Left ventricle myocardium inferior (tissue), 1 donor: Measurements from ENCODE around the gene PCOLCE2. TPM values are rescaled to one million over a fixed set of nuclear protein-coding genes. Genes with fewer than 3 reads are reported as not detected.
"Not testable (repeated sequence)": the region's sequence is repeated elsewhere in the genome, so short reads cannot be mapped to it uniquely, and the experiment has no call there.

Experiments
- DNase-seq: peaks from one replicate; pipeline ENCODE4 v3.0.0-alpha.2; 2020
- H3K27ac ChIP-seq: fragments of 200-600 bp; replicated peaks from 2 replicates; pipeline ENCODE4 v1.8.0; 2021
- H3K27me3 ChIP-seq: fragments of 200-600 bp; 2 replicates; pipeline ENCODE4 v1.8.0; 2021; ENCODE audit warnings: low read depth
- H3K36me3 ChIP-seq: fragments of 200-600 bp; 2 replicates; pipeline ENCODE4 v1.8.0; 2021
- H3K4me1 ChIP-seq: fragments of 200-600 bp; 2 replicates; pipeline ENCODE4 v1.8.0; 2021
- H3K4me3 ChIP-seq: fragments of 200-600 bp; 2 replicates; pipeline ENCODE4 v1.8.0; 2021; ENCODE audit warnings: mild to moderate bottlenecking, moderate library complexity
- H3K9me3 ChIP-seq: fragments of 200-600 bp; replicated peaks from 2 replicates; pipeline ENCODE4 v1.8.0; 2021
- CTCF ChIP-seq: fragments of 200-600 bp; IDR thresholded peaks from 2 replicates; pipeline ENCODE4 v1.8.0; 2021; ENCODE audit warnings: antibody characterized with exemption, mild to moderate bottlenecking, borderline replicate concordance
- intact Hi-C: fragments of 100-400 bp; cut with micrococcal nuclease; formaldehyde crosslinking; loops from one replicate; pipeline ENCODE4 v1.11.0; 2022
- total RNA-seq: library from RNA; stranded (reverse); fragmentation: NEBNext Ultra II Directional; extraction: Animal tissue kit (Norgen Biotek cat#: 25700); gene quantifications from one replicate; pipeline ENCODE4 v1.2.1, GENCODE V29; 2021
- donor health status: DM: no; HTN: yes; CAD: no; lungs with severe emphysema.

PCOLCE2 gene
- total RNA-seq, 1 donor from 2014 or later = 74.3 TPM

- no peaks in the 10 kb centered on the region for H3K36me3 ChIP-seq
- H3K4me3 ChIP-seq = no peak overlapping the region
- no peak for DNase-seq
- intact Hi-C loops = no loop called here
- H3K27ac ChIP-seq = no peak overlapping the region
- H3K27me3 ChIP-seq = no peaks in the 10 kb centered on the region
- no peak for TF ChIP-seq CTCF
- peaks cover 14% of the 10 kb centered on the region for H3K4me1 ChIP-seq
- H3K9me3 ChIP-seq = no peaks in the 10 kb centered on the region
Observed at GRCh38 chr3:142876417-142876816, 12.5 kb downstream of the PCOLCE2 start.

GRCh38 chr3:142875583-142876207 is 13.2 kb downstream of the PCOLCE2 start:
- H3K9me3 ChIP-seq = no peaks in the 10 kb centered on the region
- H3K36me3 ChIP-seq = no peaks in the 10 kb centered on the region
- H3K4me1 ChIP-seq = peaks cover 14% of the 10 kb centered on the region
- H3K4me3 ChIP-seq = no peak overlapping the region
- H3K27me3 ChIP-seq = no peaks in the 10 kb centered on the region
- DNase-seq = no peak
- intact Hi-C loops = no loop called here
- H3K27ac ChIP-seq = no peak overlapping the region
- TF ChIP-seq CTCF = no peak

GRCh38 chr3:142875099-142875498 is 13.8 kb downstream of the PCOLCE2 start:
- peaks cover 14% of the 10 kb centered on the region for H3K4me1 ChIP-seq
- no peak overlapping the region for H3K27ac ChIP-seq
- H3K9me3 ChIP-seq = no peaks in the 10 kb centered on the region
- intact Hi-C loops = no loop called here
- no peak for DNase-seq
- no peak overlapping the region for H3K4me3 ChIP-seq
- H3K27me3 ChIP-seq = no peaks in the 10 kb centered on the region
- no peaks in the 10 kb centered on the region for H3K36me3 ChIP-seq
- no peak for TF ChIP-seq CTCF

GRCh38 chr3:142868382-142868781 is 20.5 kb downstream of the PCOLCE2 start:
- H3K4me1 ChIP-seq, H3K27me3 ChIP-seq, H3K4me3 ChIP-seq, H3K9me3 ChIP-seq, DNase-seq, intact Hi-C loops, H3K36me3 ChIP-seq, H3K27ac ChIP-seq: not testable (repeated sequence)

- H3K9me3 ChIP-seq = no peaks in the 10 kb centered on the region
- H3K4me3 ChIP-seq = no peak overlapping the region
- no peak overlapping the region for H3K27ac ChIP-seq
- no peak for DNase-seq
- no peaks in the 10 kb centered on the region for H3K36me3 ChIP-seq
- peaks cover 9% of the 10 kb centered on the region for H3K4me1 ChIP-seq
- no peak for TF ChIP-seq CTCF
- H3K27me3 ChIP-seq = no peaks in the 10 kb centered on the region
- intact Hi-C loops = no loop called here
Observed at GRCh38 chr3:142866841-142867631, 21.8 kb downstream of the PCOLCE2 start.
